GM19238 (cell line): ENCODE data around the gene PRKCD.

Experiments
- DNase-seq: peaks from one replicate; pipeline ENCODE4 v3.0.0; 2011; ENCODE audit warnings: low spot score; ENCODE audit not compliant: insufficient read length

The PRKCD gene

GRCh38 chr3:53215816-53216215 lies 54.8 kb downstream of the PRKCD start:
- DNase-seq: no peak

- DNase-seq: no peak
Measured at GRCh38 chr3:53216723-53217122, 55.7 kb downstream of the PRKCD start.

DNA sequence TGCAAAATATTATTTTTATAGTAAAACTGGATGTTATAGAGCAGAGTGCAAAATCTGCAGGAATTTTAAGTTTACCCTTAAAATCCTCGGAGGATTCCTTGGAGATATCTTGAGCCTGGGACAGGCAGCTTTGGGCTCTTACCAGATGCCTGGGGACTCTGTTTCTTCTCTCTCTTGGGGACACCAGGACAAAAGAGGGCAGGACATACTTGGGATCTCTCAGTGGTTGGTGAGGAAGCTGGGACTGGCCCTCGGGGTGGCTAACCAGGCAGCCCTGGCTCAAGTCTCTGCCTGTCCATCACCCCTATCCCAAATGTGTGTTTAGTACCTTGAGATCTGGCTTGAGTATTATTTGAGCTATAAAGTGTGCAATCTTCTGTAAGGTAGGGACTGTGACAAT lies 56.2 kb downstream of the PRKCD start:
- no peak for DNase-seq

- no peak for DNase-seq
Measured at GRCh38 chr3:53218131-53218530, 57.1 kb downstream of the PRKCD start.

DNA sequence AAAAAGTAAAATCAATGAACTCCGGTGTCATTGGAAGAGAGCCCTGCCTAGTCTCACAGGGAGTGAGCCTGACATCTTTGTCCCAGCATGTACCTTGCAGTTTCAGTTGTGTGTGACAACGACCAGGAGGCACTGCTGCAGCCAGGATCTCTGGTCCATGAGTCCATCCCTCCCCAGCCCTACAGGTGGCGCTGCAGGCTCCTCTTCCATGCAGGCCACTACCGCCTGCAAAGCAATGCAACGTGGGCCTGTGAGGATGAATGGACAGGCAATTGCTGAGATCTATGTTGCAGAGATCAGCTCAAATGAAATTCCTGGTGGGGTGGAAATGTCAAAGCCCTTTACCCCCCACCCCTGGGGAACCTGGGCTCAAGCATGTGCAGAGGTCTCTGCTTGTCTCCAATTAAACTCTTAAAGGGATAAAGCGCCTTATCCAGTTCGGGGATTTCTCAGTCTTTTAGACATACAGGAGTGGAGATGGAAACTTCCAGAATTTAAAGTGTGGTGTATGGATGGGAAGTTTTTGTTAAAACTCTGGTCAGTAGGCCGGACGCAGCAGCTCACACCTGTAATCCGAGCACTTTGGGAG lies 59.0 kb downstream of the PRKCD start:
- peak; percentile 80 for DNase-seq

GRCh38 chr3:53221345-53221744 lies 60.3 kb downstream of the PRKCD start:
- DNase-seq: no peak

GRCh38 chr3:53221827-53222182 lies 60.8 kb downstream of the PRKCD start:
- no peak for DNase-seq

- DNase-seq: no peak
Measured at GRCh38 chr3:53222183-53222901, 61.3 kb downstream of the PRKCD start.

DNA sequence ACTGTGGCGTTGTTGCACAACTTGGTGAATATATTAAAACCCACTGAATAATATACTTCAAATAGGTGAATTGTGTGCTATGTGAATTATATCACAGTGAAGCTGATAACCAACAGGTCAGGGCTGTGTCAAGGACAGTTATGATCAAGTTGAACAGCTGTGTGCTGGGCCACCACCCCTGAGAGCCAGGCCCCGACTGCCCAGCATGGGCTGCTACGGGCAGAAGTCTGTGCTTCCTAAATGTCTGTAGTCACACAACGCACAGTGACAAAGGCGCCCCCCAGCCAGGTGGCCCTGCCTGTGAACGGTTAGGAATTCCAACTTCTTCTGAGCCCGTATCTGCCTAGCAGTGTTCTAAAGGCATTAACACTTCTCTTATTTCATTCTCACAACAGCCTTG lies 62.0 kb downstream of the PRKCD start:
- no peak for DNase-seq

DNA sequence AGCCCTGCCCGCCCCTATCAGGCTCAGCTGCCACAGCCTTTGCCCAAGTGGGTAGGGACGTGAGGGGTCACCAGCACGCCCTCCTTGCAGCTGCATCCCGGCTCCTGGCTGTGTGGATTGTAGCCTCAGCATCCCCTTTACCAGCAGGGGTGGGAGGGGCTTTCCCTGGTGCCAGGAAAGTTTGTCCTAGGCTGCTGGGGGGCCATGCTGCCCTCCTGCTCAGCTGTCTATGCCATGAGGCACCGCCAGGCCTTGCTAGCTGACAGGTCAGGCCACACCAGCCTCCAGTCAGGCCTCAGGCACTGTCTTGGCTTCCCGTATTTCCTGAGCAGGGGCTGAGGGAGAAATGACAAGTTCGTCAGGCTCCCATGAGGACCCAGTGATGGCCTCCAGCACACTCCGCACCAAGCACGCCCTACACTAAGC lies 62.5 kb downstream of the PRKCD start:
- no peak for DNase-seq

DNA sequence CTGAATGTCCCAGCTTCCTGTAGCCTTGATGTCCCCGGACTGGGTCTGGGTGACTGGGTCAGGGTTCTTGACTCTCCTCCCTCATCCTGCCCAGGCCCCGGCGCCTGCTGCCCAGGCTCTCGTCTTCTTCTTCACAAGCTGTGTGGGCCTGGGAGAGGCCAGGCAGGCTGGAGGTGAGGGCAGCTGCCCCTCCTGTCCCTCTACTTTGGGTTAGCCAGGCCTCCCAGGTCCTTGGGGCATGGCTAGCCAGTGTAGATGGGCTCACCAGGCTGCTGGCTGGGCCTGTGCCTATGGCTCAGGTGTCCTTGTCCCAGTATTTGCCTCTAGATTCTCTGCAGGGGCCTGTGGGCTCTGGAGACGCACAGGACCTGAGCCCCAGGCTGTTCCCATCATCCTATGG lies 63.0 kb downstream of the PRKCD start:
- DNase-seq: no peak

- DNase-seq: no peak
Measured at GRCh38 chr3:53224536-53224935, 63.5 kb downstream of the PRKCD start.

DNA sequence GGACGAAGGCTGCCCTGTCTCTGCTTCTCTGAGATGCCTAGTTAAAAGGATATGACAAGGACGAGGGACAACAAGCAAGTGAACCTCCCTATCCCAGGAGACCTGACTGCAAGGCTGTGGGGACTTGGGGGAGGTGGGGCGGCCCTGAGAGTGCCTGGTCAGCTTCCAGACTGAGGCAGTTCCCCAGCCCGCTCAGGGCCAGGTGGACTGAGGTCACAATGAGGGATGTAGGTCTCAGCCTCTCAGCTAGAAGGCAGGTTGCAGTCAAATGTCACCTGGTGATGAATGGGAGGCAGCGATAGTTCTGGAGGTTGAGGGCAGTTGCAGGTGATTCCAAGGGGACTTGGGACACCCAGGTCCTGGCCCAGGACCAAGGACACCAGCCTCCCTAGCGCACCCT lies 64.2 kb downstream of the PRKCD start:
- DNase-seq: no peak

DNA sequence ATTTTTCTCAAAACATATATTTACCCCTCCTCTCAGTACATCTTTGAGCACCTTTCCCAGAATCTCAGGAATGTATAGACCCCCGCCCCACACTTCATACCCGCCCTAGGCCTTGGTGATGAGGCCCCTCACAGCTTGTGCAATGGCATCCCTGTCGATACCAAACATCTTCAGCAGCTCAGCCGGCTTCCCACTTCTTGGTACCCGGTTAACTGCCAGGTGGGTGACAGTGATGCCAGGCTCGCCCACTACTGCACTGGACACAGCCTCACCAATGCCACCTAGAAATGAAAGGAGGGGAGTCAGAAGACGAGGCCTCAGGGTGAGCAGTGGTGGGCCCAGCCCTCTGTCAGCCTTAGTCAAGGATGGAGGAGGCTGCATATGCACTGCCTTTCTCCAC lies 64.6 kb downstream of the PRKCD start:
- DNase-seq: no peak

GRCh38 chr3:53226142-53226840 lies 65.3 kb downstream of the PRKCD start:
- no peak for DNase-seq

GRCh38 chr3:53226841-53227407 lies 65.9 kb downstream of the PRKCD start:
- DNase-seq: no peak

- no peak for DNase-seq
Measured at GRCh38 chr3:53227993-53228885, 67.2 kb downstream of the PRKCD start.

DNA sequence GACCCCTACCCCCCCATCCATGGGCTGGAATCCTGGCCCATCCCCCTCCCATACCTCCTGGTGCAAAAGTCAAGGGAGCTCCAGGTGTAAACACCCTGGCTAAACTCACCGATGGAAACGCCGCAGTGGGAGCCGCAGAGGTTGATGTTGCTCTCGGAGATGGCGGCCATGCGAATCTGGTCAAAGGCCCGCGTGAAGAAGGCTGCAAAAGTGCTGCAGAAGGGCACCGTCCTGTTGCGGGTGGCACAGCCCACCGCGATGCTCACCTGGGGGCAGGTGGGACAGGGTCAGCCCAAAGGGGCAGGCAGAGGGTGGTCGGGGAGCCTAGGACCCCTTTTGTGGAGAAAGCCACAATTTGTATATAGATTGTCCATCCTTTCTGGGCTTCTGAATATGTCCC lies 68.2 kb downstream of the PRKCD start:
- no peak for DNase-seq

DNA sequence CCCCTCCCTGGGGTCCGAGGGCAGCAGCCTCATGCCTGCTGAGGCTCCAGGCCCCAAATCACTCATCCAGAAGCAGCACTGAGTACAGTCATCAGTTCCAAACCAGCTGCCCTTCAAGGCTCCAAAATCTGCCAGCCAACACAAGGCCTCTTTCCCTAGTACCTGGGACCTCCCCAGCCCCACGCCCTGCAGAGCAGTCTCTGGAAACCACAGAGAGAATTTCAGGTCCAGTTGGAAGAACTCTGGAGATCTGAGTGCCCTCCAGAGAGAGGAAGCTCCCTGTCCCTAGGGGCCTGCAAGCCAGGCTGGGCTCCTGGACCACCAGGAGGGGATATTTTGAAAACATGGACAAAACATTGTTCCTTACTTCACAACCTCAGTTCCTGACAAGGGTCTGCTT lies 68.6 kb downstream of the PRKCD start:
- no peak for DNase-seq

DNA sequence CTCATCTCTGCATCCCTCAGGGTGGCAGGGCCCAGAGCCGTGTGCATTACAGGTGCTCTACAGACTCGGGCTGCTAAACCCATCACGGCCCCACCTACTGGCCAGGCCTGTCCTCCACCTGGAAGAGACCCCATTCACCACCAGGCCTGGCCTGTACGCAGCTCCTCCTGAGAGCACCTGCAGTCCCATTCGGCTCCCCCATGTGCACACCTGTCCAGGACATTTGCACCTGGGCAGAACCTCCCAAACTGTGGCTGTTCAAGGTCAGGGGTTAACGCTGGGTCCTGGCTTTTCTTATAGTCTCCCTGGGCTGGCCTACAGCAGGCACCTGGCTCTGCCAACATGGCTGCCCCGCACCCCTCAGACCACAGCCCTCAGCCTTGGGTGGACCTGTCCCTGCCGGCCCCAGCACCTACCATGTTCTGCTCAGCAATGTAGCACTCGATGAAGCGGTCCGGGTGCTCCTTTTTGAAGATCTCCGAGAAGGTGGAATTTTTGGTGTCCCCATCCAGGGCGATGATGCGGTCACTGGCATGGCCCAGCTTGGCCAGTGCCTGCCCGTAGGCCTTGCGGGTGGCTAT lies 69.1 kb downstream of the PRKCD start:
- DNase-seq: no peak

- no peak for DNase-seq
Measured at GRCh38 chr3:53230789-53231188, 69.8 kb downstream of the PRKCD start.
